ACC112 (cell line): ENCODE results near the gene CRIM1.
A peak's percentile ranks its signal among the peaks of the same experiment; 100 is the strongest.
"Not testable (repeated sequence)": the region's sequence is repeated elsewhere in the genome, so short reads cannot be mapped to it uniquely, and the experiment has no call there.

ENCODE experiments used
- H2AFZ ChIP-seq: fragments of 200-600 bp; sonication (generic); one replicate; pipeline ENCODE4 v1.6.0; 2017; ENCODE audit warnings: antibody characterized with exemption, low read length; ENCODE audit not compliant: unreplicated experiment
- H3K27ac ChIP-seq: fragments of 200-600 bp; sonication (generic); 2 replicates; pipeline ENCODE4 v1.5.1; 2014; ENCODE audit warnings: low read depth, mild to moderate bottlenecking, antibody characterized with exemption, low read length, moderate library complexity
- H3K27me3 ChIP-seq: fragments of 200-600 bp; sonication (generic); 2 replicates; pipeline ENCODE4 v1.6.1; 2014; ENCODE audit warnings: mild to moderate bottlenecking, antibody characterized with exemption, low read length, moderate library complexity, mixed read lengths; ENCODE audit not compliant: insufficient read depth
- H3K36me3 ChIP-seq: fragments of 200-600 bp; sonication (generic); 2 replicates; pipeline ENCODE4 v1.6.1; 2016; ENCODE audit warnings: mild to moderate bottlenecking, antibody characterized with exemption, low read length, moderate library complexity, mixed read lengths; ENCODE audit not compliant: insufficient read depth
- H3K4me1 ChIP-seq: fragments of 200-600 bp; sonication (generic); one replicate; pipeline ENCODE4 v1.6.1; 2016; ENCODE audit warnings: low read length, mixed read lengths; ENCODE audit not compliant: insufficient read depth, unreplicated experiment, control insufficient read depth
- H3K4me3 ChIP-seq: fragments of 200-600 bp; sonication (generic); 2 replicates; pipeline ENCODE4 v1.5.1; 2014; ENCODE audit warnings: mild to moderate bottlenecking, low read depth, low read length
- H3K79me2 ChIP-seq: fragments of 200-600 bp; sonication (generic); one replicate; pipeline ENCODE4 v1.6.0; 2016; ENCODE audit warnings: low read length; ENCODE audit not compliant: control insufficient read depth, unreplicated experiment, insufficient read depth

CRIM1 gene, protein sequence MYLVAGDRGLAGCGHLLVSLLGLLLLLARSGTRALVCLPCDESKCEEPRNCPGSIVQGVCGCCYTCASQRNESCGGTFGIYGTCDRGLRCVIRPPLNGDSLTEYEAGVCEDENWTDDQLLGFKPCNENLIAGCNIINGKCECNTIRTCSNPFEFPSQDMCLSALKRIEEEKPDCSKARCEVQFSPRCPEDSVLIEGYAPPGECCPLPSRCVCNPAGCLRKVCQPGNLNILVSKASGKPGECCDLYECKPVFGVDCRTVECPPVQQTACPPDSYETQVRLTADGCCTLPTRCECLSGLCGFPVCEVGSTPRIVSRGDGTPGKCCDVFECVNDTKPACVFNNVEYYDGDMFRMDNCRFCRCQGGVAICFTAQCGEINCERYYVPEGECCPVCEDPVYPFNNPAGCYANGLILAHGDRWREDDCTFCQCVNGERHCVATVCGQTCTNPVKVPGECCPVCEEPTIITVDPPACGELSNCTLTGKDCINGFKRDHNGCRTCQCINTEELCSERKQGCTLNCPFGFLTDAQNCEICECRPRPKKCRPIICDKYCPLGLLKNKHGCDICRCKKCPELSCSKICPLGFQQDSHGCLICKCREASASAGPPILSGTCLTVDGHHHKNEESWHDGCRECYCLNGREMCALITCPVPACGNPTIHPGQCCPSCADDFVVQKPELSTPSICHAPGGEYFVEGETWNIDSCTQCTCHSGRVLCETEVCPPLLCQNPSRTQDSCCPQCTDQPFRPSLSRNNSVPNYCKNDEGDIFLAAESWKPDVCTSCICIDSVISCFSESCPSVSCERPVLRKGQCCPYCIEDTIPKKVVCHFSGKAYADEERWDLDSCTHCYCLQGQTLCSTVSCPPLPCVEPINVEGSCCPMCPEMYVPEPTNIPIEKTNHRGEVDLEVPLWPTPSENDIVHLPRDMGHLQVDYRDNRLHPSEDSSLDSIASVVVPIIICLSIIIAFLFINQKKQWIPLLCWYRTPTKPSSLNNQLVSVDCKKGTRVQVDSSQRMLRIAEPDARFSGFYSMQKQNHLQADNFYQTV

DNA sequence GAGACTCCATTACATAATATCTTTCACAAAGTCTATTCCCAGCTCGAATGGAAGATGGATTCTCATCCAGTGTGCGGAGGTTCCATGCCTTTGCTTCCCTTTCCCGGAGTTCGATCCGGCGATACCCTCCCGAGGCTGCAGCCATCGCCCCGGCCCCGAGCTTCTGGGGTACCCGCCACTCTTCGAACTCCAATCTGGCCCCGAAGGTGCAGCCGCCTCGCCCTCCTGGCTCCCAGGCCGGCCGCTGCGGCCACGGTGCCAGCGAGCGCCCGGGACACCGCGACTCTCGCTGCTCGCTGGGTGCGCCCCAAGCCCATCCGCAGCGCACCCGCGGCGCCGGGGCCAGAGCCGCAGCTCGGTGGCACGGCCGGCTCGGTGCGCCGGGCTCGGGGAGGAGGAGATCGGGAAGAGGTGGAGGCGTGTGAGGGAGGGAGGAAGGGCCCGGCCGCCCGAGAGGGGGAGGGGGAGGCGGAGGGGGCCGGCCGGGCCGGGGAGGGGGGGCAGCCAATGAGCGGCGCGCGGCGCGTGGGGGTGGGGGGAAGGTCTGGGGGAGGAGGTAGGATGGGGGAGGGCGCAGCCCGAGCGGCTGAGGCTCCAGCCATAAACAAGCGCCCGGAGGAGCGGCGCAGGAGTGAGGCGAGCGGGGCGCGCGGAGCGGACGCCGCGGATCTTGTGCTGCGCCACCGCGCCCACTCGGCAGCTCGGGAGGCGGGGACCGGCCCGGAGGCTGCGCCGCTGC is at the start of gene CRIM1:
TSS of gene CRIM1 (plus strand) at position 628 of the 739 bp plus-strand sequence. CDS start 515 bp downstream, outside the sequence.
- Histone ChIP-seq H3K27ac (peak within 1 kb of the TSS; percentile 83), H3K36me3 (peaks cover 7% of the 10 kb centered on the region; the same call in 1 of the 2 replicates), H3K79me2 (peaks cover 64% of the 10 kb centered on the region), H2AFZ (peak within 1 kb of the TSS; percentile 90), H3K27me3 (no peaks in the 10 kb centered on the region), H3K4me1 (peaks cover 46% of the 10 kb centered on the region), H3K4me3 (peak within 1 kb of the TSS; percentile 85)

DNA sequence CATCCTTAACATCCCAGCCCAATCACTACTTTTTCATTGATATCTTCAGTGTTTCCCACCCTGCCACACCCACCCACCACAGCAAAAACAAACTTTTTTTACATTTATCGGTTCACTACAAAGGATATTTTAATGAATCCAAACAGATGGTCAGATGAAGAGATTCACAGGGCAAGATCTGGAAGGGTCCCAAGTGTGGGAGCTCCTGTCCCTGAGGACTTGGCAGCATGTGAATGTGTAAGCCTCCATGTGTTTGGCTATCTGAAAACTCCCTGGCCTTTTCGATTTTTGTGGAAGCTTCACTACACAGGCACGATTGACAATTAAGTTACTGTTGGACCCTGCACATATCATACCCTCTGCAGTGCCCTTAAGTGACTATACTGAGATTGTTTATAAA is 48.1 kb upstream of the CRIM1 start:
- Histone ChIP-seq H2AFZ (no peak overlapping the region), H3K79me2 (no peaks in the 10 kb centered on the region), H3K4me1 (no peaks in the 10 kb centered on the region), H3K4me3 (no peak overlapping the region), H3K27me3 (peaks cover 28% of the 10 kb centered on the region), H3K27ac (no peak overlapping the region), H3K36me3 (no peaks in the 10 kb centered on the region)

DNA sequence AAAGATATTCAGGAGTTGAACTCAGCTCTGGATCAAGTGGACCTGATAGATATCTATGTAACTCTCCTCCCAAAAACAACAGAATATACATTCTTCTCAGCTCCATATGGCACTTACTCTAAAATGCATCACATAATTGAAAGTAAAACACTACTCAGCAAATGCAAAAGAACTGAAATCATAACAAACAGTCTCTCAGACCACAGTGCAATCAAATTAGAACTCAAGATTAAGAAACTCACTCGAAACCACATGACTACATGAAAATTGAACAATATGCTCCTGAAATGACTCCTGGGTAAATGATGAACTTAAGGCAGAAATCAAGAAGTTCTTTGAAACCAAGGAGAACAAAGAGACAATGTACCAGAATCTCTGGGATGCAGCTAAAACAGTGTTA is 45.1 kb upstream of the CRIM1 start:
- not testable (repeated sequence) for H3K79me2 ChIP-seq, H3K27ac ChIP-seq, H3K4me3 ChIP-seq, H3K4me1 ChIP-seq, H2AFZ ChIP-seq, H3K36me3 ChIP-seq
- H3K27me3 ChIP-seq, result peaks cover 22% of the 10 kb centered on the region

DNA sequence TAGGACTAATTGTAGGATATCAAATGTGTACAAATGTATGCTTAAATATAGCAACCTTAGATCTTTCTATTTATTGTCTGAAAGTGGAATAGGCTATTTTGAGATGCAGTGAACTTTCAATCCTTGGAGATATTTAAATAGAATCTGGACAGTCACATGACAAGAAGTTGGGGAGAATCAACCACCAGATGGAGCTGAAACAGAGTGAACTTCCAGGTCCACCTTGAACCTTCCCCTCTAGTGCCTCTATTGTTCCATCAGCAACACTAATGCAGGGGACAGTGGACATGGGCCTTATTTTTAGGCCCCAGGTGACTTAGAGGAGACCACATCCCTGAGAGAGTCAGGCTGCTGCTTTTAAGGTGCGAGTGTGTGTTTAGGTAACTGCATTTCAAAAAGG is 37.0 kb upstream of the CRIM1 start:
- Histone ChIP-seq H3K4me1 (no peaks in the 10 kb centered on the region), H2AFZ (no peak overlapping the region), H3K27ac (no peak overlapping the region), H3K27me3 (peaks cover 21% of the 10 kb centered on the region; the same call in 1 of the 2 replicates), H3K36me3 (no peaks in the 10 kb centered on the region), H3K79me2 (no peaks in the 10 kb centered on the region), H3K4me3 (no peak overlapping the region)

DNA sequence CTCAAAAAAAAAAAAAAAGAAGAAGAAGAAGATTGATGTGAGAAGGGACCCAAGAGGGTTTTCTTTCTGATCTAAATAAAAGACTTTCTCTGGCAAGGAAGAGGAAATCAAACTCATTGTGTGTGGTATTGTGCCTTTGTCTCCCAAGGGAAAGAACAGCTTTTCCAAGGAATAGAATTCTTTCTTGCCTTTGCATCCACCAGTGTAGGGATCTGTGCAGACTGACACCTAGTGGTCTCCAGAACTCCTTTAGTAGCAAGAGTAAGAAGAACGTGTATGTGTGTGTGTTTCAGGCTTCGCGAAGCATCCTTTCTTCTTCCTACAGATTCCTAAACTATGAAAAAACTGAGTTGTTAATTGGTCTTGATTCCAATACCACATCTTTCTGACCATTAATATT is 33.5 kb upstream of the CRIM1 start:
- no peaks in the 10 kb centered on the region for H3K36me3 ChIP-seq
- no peaks in the 10 kb centered on the region for H3K4me1 ChIP-seq
- no peaks in the 10 kb centered on the region for H3K79me2 ChIP-seq
- peaks cover 4% of the 10 kb centered on the region; the same call in 1 of the 2 replicates for H3K27me3 ChIP-seq
- no peak overlapping the region for H3K27ac ChIP-seq
- H3K4me3 ChIP-seq, result no peak overlapping the region
- no peak overlapping the region for H2AFZ ChIP-seq

DNA sequence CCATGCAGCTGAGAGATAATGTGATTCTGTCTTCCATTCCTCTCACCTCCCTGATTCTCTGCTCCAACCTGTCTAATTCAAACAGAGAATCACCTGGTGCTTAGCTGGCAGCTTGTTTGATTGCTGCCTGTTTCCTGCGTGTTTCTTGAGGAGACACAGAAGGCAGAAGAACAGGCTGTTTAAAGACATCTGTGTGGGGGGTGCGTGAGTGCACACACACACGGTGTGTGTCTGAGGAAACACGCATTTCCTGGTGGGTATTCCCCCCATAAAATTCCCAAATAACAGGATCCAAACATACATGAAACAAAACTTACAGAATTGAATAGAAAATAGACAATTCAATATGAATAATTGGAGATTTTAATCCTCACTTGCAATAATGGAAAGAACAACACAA is 29.3 kb upstream of the CRIM1 start:
- Histone ChIP-seq H3K36me3 (no peaks in the 10 kb centered on the region), H3K27ac (no peak overlapping the region), H3K79me2 (no peaks in the 10 kb centered on the region), H2AFZ (no peak overlapping the region), H3K4me3 (no peak overlapping the region), H3K4me1 (no peaks in the 10 kb centered on the region), H3K27me3 (no peaks in the 10 kb centered on the region)

DNA sequence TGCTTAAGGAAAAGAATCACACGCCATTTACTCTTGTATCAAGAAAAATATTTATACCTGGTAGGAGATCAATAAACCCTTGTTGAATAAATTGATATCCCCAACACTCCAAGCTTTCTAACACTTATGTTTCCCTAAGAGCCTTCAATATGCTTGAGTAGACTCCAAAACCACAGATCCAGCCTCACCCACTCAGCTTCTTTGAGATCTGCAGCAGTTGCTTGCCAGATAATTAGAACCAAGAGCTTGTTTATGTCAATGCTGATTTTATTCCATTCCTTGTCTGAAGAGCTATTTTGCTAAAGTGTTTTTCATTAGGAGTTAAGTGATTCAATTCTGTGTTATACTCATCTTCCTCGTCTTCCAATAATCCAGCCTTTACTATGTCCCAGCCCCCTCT is 26.3 kb upstream of the CRIM1 start:
- Histone ChIP-seq H3K36me3 (no peaks in the 10 kb centered on the region), H2AFZ (no peak overlapping the region), H3K27ac (peak overlapping the region; percentile 20; the same call in 1 of the 2 replicates), H3K79me2 (no peaks in the 10 kb centered on the region), H3K4me1 (no peaks in the 10 kb centered on the region), H3K27me3 (no peaks in the 10 kb centered on the region), H3K4me3 (no peak overlapping the region)

DNA sequence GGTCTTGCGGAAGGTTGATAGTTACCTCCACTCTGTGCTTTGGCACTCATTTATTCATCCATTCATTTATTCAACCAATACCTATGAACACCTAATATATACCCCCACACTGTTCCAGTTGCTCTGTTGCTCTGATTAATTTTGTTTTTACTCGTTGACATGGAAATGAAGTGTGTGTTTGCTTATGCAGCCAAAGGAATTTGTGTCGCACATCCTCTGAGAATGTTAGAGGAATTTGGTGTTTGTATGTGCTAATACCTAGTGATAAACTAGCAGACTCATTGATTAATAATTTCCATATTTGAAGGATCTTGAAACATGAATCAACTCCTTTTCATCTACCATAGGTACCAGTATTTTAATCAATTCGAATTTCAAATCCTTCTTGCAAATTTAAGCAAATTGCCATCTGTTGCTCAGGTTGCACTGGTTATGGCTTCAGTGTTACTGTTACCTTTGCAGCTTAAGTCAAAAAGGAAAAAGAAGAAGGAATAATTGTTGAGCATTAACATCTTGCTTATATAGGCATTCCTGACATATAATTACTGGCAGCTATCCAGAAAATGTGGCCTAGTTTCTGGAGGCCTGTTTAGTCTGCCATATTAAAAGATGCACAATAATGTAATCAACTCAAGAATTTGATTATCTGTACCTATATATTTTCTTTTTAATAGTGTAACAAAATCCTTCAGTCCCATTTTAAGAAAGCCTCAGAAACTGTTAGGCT is 25.7 kb upstream of the CRIM1 start:
- Histone ChIP-seq H3K79me2 (no peaks in the 10 kb centered on the region), H3K4me1 (no peaks in the 10 kb centered on the region), H2AFZ (no peak overlapping the region), H3K27ac (peak overlapping the region; percentile 20; the same call in 1 of the 2 replicates), H3K4me3 (no peak overlapping the region), H3K36me3 (no peaks in the 10 kb centered on the region), H3K27me3 (no peaks in the 10 kb centered on the region)

DNA sequence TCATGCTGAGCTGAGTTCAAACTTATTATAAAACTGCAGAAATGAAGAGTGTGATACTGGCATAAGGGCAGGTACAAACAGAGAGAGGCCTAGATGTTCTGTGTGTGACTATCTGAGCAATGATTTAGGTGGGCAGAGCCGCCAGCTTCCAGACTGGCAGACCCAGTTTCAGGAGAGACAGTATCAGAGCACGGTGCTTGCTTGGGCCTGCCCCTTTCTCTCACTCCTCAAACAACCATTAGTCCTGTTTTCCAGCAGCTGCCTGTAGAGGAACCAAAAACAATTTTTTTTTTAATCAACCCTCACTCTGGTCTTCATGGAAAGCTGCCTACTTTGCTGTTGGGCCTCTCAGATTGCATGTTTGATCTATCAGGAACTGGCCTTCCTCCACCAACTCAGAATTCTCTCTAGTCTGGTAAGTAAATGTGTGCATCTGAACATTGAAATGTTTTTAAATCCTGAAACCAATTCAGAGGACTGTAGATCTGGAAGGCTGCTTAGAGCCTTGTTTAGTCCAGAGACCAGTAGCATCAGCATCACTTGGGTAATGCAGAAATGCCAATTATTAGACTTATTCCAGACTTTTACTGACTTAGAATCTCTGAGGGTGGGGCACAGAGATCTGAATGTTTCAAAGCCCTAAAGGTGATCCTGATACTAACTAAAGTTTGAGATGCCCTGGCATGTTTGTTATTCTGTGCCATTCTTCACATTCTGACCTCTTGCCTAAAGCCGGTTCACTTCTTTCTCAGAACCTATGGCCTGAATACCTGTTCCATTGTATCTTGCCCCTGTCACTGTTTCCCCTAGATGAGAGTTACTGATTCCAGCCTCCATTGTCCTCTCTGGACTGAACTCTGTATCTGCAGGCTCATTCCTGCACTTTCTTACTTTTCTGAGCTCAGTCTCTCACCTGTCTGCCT is 24.8 kb upstream of the CRIM1 start:
- no peak overlapping the region for H3K4me3 ChIP-seq
- no peak overlapping the region for H2AFZ ChIP-seq
- H3K36me3 ChIP-seq, result no peaks in the 10 kb centered on the region
- no peaks in the 10 kb centered on the region for H3K79me2 ChIP-seq
- H3K4me1 ChIP-seq, result no peaks in the 10 kb centered on the region
- 0 out of 2 replicates have a peak overlapping the region, but pooled peaks have one; percentile 1 for H3K27ac ChIP-seq
- H3K27me3 ChIP-seq, result no peaks in the 10 kb centered on the region
